Breast epithelium (tissue), 4 donors: ENCODE data around the gene CSH2. TPM values are rescaled to one million over a fixed set of nuclear protein-coding genes. Genes with fewer than 3 reads are reported as not detected.

Source experiments
- DNase-seq, 2 donors: peaks; one replicate each; pipeline ENCODE4 v3.0.0-alpha.2; 2019; ENCODE audit warnings: low spot score in 2 of 2
- H3K27ac ChIP-seq, 2 donors: fragments of 200-600 bp; sonication (generic) in 1 of 2; one replicate each; pipeline ENCODE4 v1.5.1; 2016 to 2019; ENCODE audit warnings: mild to moderate bottlenecking in 1 of 2
- H3K27me3 ChIP-seq, 2 donors: fragments of 200-600 bp; sonication (generic) in 1 of 2; one replicate each; pipeline versions ENCODE4 v1.5.1 to v1.6.0; 2017 to 2019; ENCODE audit warnings: control low read depth in 1 of 2, mild to moderate bottlenecking in 1 of 2
- H3K36me3 ChIP-seq: fragments of 200-600 bp; one replicate; pipeline ENCODE4 v1.5.1; 2019
- H3K4me1 ChIP-seq, 2 donors: fragments of 200-600 bp; sonication (generic); one replicate each; pipeline ENCODE4 v1.5.1; 2016 to 2019; ENCODE audit warnings: control low read depth in 1 of 2
- H3K4me3 ChIP-seq, 3 donors: fragments of 200-600 bp; sonication (generic); 1 replicate in 2 of 3; 2 replicates in 1 of 3; pipeline ENCODE4 v1.5.1; 2016 to 2019; ENCODE audit warnings: mild to moderate bottlenecking in 3 of 3, moderate library complexity in 2 of 3
- H3K9me3 ChIP-seq, 2 donors: fragments of 200-600 bp; sonication (generic) in 1 of 2; one replicate each; pipeline ENCODE4 v1.5.1; 2016 to 2019; ENCODE audit warnings: control low read depth in 1 of 2
- POLR2A ChIP-seq: fragments of 450-650 bp; IDR thresholded peaks from one replicate; pipeline ENCODE4 v1.6.1; 2016; ENCODE audit warnings: antibody characterized with exemption, mild to moderate bottlenecking, moderate library complexity
- POLR2AphosphoS5 ChIP-seq, 3 donors: sonication (generic); formaldehyde crosslinking; IDR thresholded peaks; one replicate each; pipeline ENCODE4 v1.6.1; 2017; ENCODE audit warnings: antibody characterized with exemption in 3 of 3
- intact Hi-C: fragments of 100-400 bp; cut with DNase I; formaldehyde crosslinking; loops from one replicate; pipeline ENCODE4 v1.15.1; 2023; ENCODE audit warnings: low total_unique reads
- total RNA-seq, 3 donors: library from RNA; depleted of rRNA; stranded (reverse); fragments of >200 nt; gene quantifications; one replicate each; pipeline ENCODE4 v1.1.0, GENCODE V29; 2016
- TF ChIP-seq, protein P1 (sequence below), 3 donors: fragments of 450-650 bp; IDR thresholded peaks; one replicate each; pipeline ENCODE4 v1.5.1; 2016 to 2017; ENCODE audit warnings: antibody characterized with exemption in 3 of 3, mild to moderate bottlenecking in 3 of 3, moderate library complexity in 3 of 3

Gene CSH2
- total RNA-seq, 3 donors from 2014 or later: not detected

DNA sequence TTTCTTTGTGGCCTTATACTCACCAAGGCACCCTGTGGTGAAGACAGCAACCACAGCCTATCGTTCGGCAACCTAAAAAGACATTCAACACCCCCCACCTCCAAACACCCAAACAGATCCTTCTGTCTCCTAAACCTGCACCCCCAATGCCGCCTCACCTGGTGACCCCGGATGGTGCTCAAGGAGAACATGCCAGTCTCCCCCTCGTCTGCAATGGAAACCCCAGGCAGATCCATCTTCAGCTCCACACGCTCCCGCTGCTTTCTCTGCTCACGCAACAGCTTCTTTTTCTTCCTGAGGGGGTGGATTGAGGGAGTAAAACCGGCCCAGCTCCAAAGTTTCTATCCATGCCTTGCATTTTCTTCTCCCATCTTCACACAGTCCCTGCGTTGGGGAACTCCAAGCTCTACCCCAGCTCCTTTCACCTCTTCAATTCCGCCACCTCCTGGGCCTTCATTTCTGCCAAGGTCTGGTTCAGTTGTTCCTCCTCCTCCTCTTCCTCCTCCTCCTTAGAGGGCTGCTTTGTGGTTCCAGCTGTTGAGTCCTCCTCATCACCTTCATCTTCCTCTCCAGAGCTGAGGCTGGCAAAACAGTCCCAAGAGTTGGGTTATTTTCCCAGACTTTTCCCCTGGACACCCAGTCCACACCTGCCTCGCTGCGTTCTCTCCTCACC is 49.7 kb downstream of the CSH2 start:
- no peak overlapping the region for H3K27ac ChIP-seq
- peaks cover 16% of the 10 kb centered on the region for H3K36me3 ChIP-seq
- intact Hi-C loops: no loop called here
- DNase-seq: no peak
- H3K4me1 ChIP-seq: peaks cover 4 to 16% of the 10 kb centered on the region in 2 donors
- no peaks in the 10 kb centered on the region for H3K27me3 ChIP-seq
- H3K4me3 ChIP-seq: no peak overlapping the region
- no peaks in the 10 kb centered on the region for H3K9me3 ChIP-seq
- TF ChIP-seq, protein P1, sequence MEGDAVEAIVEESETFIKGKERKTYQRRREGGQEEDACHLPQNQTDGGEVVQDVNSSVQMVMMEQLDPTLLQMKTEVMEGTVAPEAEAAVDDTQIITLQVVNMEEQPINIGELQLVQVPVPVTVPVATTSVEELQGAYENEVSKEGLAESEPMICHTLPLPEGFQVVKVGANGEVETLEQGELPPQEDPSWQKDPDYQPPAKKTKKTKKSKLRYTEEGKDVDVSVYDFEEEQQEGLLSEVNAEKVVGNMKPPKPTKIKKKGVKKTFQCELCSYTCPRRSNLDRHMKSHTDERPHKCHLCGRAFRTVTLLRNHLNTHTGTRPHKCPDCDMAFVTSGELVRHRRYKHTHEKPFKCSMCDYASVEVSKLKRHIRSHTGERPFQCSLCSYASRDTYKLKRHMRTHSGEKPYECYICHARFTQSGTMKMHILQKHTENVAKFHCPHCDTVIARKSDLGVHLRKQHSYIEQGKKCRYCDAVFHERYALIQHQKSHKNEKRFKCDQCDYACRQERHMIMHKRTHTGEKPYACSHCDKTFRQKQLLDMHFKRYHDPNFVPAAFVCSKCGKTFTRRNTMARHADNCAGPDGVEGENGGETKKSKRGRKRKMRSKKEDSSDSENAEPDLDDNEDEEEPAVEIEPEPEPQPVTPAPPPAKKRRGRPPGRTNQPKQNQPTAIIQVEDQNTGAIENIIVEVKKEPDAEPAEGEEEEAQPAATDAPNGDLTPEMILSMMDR (IDR thresholded peaks at IDR 0.05): no peak
- TF ChIP-seq POLR2A: no peak

DNA sequence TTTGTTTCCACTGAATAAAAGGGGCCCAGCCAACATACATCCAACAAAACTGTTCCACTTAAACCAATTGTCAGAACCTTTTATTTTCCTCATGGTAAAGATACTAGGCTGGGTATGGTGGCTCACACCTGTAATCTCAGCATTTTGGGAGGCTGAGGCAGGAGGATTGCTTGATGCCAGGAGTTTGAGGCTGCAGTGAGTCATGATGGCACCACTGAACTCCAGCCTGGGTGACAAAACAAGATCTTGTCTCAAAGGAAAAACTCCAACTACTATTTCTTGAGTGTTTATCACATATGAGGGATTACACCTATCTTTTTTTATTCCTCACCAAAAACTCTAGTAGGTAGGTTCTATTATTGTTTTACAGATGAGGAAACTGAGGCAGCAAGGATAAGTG is 50.9 kb downstream of the CSH2 start:
- Histone ChIP-seq H3K9me3 (no peaks in the 10 kb centered on the region), H3K4me3 (no peak overlapping the region), H3K4me1 (peaks cover 0 to 7% of the 10 kb centered on the region in 2 donors), H3K27me3 (no peaks in the 10 kb centered on the region), H3K36me3 (peaks cover 25% of the 10 kb centered on the region), H3K27ac (no peak overlapping the region)
- intact Hi-C loops: no loop called here
- DNase-seq: no peak
- TF ChIP-seq POLR2AphosphoS5 (IDR thresholded peaks at IDR 0.05) (no peak), POLR2A (no peak)
- TF ChIP-seq, protein P1 (IDR thresholded peaks at IDR 0.05): no peak

Other genes starting within 250 kb of the CSH2 start
- 10 to 100 TPM in 1 of 3 donors, 1 to 10 TPM in 2; 6.1 to 10.5 (median 7.2) TPM for gene LIMD2, start 173.6 kb downstream of the CSH2 start, total RNA-seq
- 10 to 100 TPM; 25.9 to 33.8 (median 26.2) TPM for gene STRADA, start 131.9 kb downstream of the CSH2 start, total RNA-seq
- 10 to 100 TPM; 54.1 to 89.5 (median 81.7) TPM for gene CCDC47, start 100.1 kb downstream of the CSH2 start, total RNA-seq
- gene DDX42, start 99.5 kb downstream of the CSH2 start, total RNA-seq: 100 to 1,000 TPM; 131 to 139 (median 139) TPM
- gene PSMC5, start 46.2 kb downstream of the CSH2 start, total RNA-seq: 100 to 1,000 TPM in 2 of 3 donors, 10 to 100 TPM in 1; 98.3 to 110 (median 104) TPM
- 10 to 100 TPM; 55.4 to 78.7 (median 59.1) TPM for gene FTSJ3, start 46.0 kb downstream of the CSH2 start, total RNA-seq
- 100 to 1,000 TPM; 142 to 210 (median 192) TPM for gene SMARCD2, start 31.0 kb downstream of the CSH2 start, total RNA-seq
- not detected for gene GH2, start 8.3 kb upstream of the CSH2 start, total RNA-seq
- gene CSH1, start 22.9 kb upstream of the CSH2 start, total RNA-seq: not detected
- gene CSHL1, start 37.6 kb upstream of the CSH2 start, total RNA-seq: not detected
- gene GH1, start 45.2 kb upstream of the CSH2 start, total RNA-seq: not detected
- 1 to 10 TPM; 2.2 to 7.9 (median 3.4) TPM for gene CD79B, start 58.7 kb upstream of the CSH2 start, total RNA-seq
- gene SCN4A, start 99.2 kb upstream of the CSH2 start, total RNA-seq: 10 to 100 TPM in 2 of 3 donors, 1 to 10 TPM in 1; 1.0 to 16.7 (median 10.2) TPM
- gene PRR29, start 124.7 kb upstream of the CSH2 start, total RNA-seq: 1 to 10 TPM in 1 of 3 donors, under 1 TPM in 2; 0.15 to 1.3 (median 0.16) TPM
- gene ICAM2, start 147.0 kb upstream of the CSH2 start, total RNA-seq: 100 to 1,000 TPM in 1 of 3 donors, 10 to 100 TPM in 2; 26.1 to 106 (median 32.2) TPM